Omental fat pad (tissue), 4 donors: ENCODE data around the gene NOX3. TPM values are rescaled to one million over a fixed set of nuclear protein-coding genes. Genes with fewer than 3 reads are reported as not detected.

ENCODE experiments used
- ATAC-seq: fragments of 150-250 bp; one replicate; pipeline ENCODE4 v1.9.1; 2016; ENCODE audit warnings: mild to moderate bottlenecking, moderate library complexity; ENCODE audit not compliant: low FRiP score
- DNase-seq: peaks from one replicate; pipeline ENCODE4 v3.0.0-alpha.2; 2019; ENCODE audit warnings: low spot score
- total RNA-seq, 4 donors: library from RNA; depleted of rRNA; stranded (reverse); fragments of >200 nt; gene quantifications; one replicate each; pipeline ENCODE4 v1.1.0, GENCODE V29; 2016
- TF ChIP-seq, protein P1 (sequence below), 3 donors: fragments of 450-650 bp; IDR thresholded peaks; one replicate each; pipeline ENCODE4 v1.5.1; 2016 to 2017; ENCODE audit warnings: antibody characterized with exemption in 3 of 3, mild to moderate bottlenecking in 3 of 3, moderate library complexity in 2 of 3

NOX3 gene
- total RNA-seq, 4 donors from 2014 or later = not detected

DNA sequence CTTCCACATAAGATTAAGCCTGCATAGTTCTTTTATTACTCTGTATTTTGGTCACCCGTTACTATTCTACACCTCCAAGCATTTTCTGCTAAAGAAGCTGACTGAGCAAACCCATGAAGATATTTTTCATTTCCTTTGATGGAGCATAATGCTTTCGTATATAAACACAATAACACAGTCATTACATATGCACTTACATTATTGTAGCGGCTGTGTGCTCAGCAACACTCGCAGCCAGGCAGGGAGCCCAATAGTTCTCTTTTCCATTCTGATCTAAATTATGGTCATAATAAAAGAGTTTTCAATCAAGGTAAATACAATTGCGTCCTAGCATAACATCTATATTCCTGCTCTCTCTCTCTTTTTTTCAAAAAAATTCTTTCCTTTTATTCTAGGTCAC is 71.7 kb downstream of the NOX3 start:
- TF ChIP-seq, protein P1, sequence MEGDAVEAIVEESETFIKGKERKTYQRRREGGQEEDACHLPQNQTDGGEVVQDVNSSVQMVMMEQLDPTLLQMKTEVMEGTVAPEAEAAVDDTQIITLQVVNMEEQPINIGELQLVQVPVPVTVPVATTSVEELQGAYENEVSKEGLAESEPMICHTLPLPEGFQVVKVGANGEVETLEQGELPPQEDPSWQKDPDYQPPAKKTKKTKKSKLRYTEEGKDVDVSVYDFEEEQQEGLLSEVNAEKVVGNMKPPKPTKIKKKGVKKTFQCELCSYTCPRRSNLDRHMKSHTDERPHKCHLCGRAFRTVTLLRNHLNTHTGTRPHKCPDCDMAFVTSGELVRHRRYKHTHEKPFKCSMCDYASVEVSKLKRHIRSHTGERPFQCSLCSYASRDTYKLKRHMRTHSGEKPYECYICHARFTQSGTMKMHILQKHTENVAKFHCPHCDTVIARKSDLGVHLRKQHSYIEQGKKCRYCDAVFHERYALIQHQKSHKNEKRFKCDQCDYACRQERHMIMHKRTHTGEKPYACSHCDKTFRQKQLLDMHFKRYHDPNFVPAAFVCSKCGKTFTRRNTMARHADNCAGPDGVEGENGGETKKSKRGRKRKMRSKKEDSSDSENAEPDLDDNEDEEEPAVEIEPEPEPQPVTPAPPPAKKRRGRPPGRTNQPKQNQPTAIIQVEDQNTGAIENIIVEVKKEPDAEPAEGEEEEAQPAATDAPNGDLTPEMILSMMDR (IDR thresholded peaks at IDR 0.05) = no peak
- no peak for DNase-seq
- ATAC-seq = no peak

DNA sequence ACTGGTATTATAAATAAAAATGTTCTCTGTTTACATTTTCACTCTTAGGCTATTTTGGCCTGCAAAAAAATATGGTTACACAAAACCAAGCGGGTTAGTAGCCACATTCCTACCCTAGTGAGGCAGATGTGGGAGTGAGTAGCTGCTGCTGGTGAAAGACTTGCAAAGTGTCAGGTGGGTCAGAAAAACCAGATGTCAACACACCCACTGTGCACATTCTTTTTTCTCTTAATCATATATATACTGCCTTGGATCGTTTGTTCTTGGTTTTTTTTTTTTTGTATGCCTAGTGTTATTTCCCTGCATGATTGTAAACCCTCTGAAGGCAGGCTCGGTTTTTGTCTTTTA is 73.3 kb downstream of the NOX3 start:
- DNase-seq (no peak), ATAC-seq (no peak)
- TF ChIP-seq, protein P1 (IDR thresholded peaks at IDR 0.05) = no peak

- TF ChIP-seq, protein P1 (IDR thresholded peaks at IDR 0.05) = no peak
- ATAC-seq = no peak
- DNase-seq = no peak
These were observed 73.8 kb downstream of the NOX3 start for GRCh38 chr6:155381673-155382337.

DNA sequence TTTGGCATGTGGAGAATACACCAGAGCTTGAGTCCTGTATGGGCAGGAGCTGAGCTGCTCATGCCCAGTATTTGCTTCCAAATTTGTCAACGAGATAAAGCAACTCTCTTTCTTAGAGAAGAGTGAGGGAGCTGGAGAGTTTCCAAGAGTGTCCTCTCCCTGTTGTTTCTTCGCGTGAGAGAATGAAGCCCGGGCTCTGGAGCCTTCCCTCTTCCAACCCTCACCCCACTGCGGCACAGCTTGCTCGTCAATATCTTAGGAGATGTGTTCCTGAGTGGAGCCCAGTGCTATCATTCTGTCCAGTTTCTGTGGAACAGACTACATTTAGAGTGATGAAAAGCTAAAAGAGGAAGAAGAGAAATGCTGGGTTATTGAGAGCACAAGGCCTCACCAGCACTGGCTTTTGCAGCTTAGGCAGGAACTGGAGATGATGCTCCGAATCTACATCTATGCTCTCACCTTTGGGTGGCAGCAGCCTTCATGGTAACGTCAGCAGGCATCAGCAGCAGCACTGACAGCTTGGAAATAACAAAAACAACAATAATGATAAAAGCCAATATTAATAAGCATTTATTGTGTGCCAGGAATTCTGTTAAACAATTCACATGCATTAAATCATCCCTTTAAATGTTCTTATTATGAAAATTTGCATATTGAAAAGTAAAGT is 74.8 kb downstream of the NOX3 start:
- TF ChIP-seq, protein P1 (IDR thresholded peaks at IDR 0.05) = no peak
- DNase-seq (no peak), ATAC-seq (no peak)

- no peak for ATAC-seq
- TF ChIP-seq, protein P1 (IDR thresholded peaks at IDR 0.05) = no peak
- DNase-seq = no peak
These were observed 76.9 kb downstream of the NOX3 start for GRCh38 chr6:155378724-155379123.

- TF ChIP-seq, protein P1 (IDR thresholded peaks at IDR 0.05) = no peak
- DNase-seq (no peak), ATAC-seq (no peak)
These were observed 77.4 kb downstream of the NOX3 start for GRCh38 chr6:155378276-155378675.

- ATAC-seq (no peak), DNase-seq (no peak)
- TF ChIP-seq, protein P1 (IDR thresholded peaks at IDR 0.05) = no peak
These were observed 78.6 kb downstream of the NOX3 start for GRCh38 chr6:155377061-155377460.
